NCI-H345 treated with DMSO at 0.1 percent for 48 hours (cell line): ENCODE results near the gene SIPA1L3.

Experiments used
- DNase-seq: peaks from one replicate; lab custom pipeline; 2025; ENCODE audit not compliant: unreplicated experiment; lab: John Stamatoyannopoulos, UW

SIPA1L3 gene

DNA sequence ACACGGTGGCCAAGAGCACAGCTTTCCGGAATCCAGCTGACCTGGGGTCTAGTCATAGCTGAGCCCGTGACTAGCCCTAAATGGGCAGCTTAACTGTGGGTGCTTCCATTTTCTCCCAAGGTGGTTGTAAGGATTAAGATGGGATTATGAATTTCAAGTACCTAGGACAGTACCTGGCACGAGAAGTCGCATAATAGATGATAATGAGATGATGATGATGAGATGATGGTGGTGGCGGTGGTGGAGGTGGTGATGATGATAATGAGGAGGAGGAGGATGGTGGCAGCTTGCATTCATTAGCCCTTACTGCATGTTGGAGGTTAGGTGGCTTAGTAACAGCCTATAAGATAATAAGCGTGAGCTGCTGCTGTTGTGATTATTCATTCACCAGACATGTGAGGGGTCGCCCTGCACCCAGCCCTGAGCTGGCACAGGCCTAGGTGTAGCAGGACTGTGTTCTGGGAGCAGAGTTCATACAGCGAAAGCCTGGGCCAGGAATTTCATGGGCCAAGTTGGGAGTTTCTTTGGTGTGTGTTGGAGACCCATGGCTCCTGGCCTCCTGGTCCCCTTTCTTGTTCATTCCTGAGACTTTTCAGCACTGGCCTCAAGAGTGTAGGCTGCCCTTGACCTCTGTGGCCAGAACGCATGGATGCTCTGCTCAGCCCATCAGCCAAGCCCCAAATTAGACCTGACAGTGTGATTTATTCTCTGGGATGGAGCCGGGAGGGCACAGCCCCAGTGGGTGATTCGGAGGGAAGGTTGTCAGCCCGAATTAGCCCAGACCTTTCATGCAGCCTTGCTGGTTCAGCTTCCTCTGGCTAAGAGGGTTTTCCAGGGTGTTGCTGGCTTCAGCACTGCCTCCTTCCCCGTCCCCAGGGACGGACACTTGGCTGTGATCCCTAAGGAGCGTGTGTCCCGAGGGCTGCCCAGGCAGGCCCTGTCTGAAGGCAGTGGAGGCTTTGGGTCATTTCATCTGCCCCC, 128.8 kb downstream of the SIPA1L3 start:
- DNase-seq: no peak

DNA sequence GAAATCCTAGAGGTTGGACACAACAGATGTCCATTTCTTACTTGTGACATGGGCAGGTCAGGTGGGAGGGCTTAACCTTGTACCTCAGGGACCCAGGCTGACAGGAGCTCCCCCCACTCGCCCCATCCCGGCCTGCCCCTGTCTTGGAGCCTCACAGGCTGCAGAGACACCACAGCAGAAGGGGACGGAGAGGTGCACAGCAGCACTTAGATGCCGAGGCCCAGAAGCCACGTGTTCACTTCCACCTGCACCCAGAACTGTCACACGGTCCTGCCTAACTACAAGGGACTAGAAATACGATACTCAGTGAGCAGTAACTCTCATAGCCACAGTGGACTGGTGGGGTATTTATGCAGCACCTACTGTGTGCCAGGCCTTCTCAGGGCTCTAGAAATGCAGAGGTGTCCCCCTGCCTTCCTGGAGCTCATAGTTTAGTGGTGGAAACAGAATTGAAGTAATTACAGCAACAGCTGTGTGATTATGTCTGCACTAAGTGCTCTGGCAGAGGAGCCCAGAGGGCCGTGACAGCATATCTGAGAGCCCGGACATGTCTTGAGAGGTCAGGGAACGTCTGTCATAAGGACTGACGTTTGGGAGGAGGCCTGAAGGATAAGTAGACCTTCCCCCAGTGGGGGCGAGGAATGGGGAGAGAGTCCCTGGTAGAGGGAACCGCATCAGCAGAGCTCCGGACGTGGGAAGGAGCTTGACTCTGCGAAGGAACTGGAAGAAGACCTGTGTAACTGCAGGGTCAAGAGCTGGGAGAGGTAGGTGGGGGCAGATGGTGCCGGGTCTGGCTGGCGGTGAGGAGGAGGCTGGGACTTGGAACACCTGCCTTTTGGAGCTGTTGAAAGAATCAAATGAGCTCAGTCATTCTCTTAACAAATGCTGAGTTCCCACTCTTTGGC, 130.0 kb downstream of the SIPA1L3 start:
- DNase-seq: no peak

GRCh38 chr19:38039966-38040365, 133.0 kb downstream of the SIPA1L3 start:
- DNase-seq: no peak

DNA sequence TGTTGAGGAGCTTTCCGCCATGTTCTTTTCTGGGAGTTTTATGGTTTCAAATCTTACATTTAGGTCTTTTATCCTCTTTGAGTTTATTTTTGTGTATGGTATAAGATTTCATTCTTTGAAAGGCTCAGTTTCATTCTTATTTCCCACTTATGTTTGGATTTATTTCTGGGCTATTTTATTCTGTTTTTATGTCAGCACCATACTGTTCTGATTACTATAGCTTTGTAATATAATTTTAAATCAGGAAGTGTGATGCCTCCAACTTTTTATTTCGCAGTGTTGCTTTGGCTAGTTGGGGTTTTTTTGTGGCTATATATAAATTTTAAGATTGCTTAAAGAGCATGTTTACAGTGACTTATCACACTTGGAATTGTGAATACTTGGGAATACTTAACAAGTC, 135.1 kb downstream of the SIPA1L3 start:
- DNase-seq: no peak

DNA sequence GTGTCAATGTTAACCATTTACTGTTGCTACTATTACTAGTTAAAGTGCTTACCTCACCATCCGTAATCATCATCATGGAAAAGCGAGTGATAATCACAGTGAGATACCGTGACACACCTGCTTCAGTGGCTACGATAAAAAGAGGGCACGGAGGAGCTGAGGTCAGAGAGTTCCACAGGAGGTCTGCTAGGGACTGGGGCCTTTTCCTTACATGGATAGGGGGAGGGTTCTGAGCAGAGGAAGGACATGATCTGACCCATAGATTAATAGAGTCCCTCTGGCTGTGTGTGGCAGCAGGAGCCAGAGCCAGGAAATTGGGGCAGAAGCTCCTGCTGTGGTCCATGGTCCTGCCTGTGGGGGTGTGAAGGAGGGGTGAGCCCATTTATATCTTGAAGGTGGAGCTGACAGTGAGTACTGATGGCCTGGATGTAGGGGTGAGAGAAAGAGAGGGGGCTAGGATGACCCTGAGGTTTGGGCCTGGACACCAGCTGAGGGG, 136.7 kb downstream of the SIPA1L3 start:
- DNase-seq: no peak

GRCh38 chr19:38044267-38045111, 137.5 kb downstream of the SIPA1L3 start:
- DNase-seq: no peak

DNA sequence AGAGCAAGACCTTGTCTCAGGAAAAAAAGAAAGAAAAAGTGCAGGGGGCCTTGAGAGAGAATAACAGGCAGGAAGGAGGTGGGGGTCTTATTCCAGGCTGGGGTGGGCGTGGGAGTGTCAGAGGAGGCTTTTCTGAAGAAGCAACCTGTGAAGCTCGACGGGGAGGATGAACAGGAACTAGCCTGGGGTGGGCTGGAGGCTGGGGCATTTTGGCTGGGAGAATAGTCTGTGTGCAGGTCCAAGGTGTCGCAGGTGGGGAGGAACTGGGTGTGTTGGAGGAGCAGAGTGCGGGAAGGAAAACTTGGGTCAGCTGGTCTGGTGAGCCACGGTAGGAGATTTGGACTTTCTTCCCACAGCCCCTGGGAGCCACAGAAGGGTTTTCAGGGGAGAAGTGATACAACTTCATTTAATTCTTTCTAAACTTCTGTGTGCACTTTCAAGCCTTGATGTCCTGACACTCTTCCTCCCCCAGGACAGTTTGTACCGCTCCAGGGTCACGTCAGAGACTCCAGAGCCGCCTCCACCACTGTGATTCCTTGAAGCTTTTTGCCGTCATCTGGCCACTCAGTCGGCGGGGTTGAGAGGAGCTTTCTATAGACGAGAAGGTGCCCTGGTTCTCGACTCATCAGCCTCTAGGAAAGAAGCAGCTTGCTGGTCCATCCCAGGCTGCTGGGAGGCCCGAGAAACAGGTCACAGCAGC, 138.7 kb downstream of the SIPA1L3 start:
- no peak for DNase-seq

DNA sequence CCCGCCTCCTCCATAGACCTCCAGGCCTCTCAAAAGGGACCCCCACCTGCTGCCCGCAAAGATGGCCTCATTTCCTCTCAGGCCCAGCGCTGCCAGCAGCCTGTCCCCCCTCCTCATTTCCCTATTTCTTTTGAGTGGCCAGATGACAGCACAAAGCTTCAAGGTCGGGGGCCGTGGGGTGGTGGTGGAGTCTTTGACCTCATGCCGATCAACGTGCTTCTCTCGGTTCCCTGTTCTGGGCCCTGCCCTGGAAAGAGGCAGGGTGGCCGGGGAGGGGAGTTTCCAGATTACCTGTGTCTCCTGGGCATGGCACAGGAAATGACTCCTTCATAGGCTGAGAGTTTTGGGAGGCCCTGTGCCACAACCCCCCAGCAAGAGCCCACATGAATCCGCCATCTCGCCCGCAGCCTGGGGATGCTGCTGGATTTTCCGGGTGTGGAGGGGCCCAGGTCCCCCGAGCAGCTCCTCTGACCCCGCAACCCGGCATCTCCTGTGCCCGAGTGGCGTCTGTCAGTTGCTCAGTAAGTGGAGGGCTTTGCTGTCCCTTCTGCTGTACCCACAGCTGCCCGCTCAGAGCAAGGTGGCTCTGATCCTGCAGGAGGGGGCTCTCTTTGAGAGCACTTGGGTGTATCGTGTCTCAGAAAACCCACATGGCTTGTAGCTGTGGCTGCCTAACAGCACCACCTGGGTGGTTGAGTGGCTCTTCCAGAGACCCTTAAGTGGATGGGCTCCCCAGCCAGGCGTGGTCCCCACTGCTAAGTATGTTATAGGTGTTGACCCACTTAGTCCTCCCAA, 139.4 kb downstream of the SIPA1L3 start:
- no peak for DNase-seq

- no peak for DNase-seq
These were observed 140.0 kb downstream of the SIPA1L3 start for GRCh38 chr19:38047049-38047438.

DNA sequence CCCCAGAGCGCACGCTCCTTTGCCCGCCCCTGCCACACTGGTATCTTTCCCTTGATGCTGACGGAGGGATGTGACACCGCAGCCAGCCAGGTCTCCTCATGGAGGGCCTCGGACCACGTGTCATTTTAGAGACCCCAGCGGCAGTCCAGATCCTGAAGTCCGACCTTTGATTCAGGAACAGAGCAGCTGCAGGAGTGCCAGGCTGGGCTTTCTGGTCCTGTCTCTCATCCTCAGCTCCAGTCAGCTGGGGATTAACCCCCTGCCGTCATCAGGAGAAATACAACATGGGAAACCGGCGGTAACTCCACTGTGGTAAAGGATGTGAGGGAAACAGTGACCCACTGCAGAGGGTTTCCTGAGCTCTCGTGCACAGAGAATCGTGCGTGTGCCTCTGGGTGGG, 140.6 kb downstream of the SIPA1L3 start:
- DNase-seq: no peak

DNA sequence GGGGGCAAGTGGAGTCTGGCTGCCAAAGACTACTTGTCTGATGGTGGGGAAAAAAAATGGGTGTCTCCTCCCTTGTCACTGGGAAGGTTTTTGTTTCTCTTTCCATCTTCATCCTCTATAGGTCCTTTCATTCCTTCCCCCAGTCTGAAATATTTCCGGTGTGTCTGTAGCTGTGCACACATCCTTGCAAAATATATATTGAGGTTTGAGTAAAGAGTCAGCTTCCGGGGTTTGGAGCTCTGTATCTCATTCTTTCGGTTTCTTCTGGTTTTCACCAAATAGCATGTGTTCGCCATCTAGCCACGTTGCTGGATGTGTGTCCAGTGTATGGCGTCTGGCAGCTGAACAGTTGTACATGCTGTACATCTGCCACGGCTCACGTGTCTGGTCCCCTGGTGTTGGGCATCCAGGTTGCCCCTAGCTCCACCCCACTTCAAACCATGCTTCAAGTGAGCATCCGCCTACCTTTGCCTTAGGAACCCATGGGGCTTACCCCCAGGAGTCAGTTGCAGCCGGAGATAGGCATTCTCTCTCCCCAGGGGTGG, 142.2 kb downstream of the SIPA1L3 start:
- no peak for DNase-seq

DNA sequence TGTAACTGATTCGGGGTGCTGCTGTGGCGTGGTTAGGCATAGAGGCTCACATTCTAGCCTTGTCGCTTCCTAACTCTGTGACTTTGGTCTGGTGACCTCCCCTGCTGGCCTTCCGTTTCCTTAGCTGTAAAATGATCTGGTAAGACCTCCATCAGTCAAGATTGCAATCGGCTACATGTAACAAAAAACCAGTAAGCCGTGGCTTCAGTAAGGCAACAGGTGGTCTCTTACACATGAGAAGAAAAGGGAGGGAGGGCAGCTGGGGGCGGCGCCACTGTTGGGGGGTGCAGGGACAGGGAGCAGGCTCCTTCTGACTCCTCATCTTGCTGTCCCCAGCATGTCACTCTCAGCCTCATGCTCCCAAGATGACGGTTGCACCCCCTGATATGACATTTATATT, 148.0 kb downstream of the SIPA1L3 start:
- no peak for DNase-seq

DNA sequence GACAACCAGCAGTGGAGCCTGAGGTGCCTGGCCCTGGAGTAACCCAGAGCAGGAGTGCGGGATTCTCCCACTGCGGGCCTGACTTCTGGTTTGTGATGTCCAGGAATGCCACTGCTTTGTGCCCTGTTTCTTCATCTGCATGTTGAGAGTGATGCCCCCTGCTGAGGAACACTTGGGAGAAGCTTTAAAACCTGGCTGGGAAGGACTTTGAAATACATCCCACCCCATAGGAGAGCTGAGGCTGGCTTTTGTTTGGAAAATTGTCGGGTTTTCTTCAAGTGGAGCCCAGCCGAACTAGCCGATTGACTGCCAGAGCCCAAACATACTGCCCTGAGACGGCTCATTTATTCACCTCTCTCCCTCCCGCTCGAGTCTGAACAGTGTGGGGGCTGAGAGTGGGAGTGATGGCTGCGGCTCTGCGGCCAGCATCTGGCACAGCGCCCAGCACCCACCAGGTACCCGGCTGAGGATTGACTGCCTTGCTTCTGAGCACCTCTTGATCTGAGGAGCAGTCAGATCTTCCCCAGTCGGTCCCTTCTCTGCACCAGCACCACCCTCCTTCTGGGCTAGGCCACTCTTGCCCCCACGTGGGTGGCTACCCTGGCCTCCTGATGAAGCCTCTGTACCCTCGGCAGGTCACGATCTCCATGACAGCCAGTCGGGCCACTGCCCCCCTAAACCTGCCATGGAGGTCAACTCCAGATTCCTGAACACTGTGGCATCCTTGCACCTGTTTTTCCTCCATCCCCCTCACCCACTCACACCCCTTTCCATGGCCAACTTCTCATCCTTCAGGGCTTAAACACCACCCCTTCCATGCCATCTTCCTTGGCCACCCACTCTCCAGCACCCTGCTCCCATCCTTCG, 148.9 kb downstream of the SIPA1L3 start:
- DNase-seq: peak; percentile 94

DNA sequence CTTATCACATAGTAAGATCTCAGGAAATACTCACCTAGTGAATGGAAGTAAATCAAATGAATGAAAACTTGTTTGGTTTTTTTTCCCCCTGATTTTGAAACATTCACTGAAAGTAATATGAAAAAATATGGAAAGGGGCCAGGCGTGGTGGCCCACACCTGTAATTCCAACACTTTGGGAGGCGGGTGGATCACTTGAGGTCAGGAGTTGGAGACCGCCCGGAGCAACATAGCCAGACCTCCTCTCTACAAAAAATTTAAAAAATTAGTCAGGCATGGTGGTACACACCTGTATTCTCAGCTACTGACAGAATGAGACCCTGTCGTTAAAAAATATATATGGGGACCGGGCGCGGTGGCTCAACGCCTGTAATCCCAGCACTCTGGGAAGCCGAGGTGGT, 149.6 kb downstream of the SIPA1L3 start:
- no peak for DNase-seq

- peak; percentile 99 for DNase-seq
These were observed 151.1 kb downstream of the SIPA1L3 start for GRCh38 chr19:38057959-38058690.

- DNase-seq: no peak
These were observed 152.9 kb downstream of the SIPA1L3 start for GRCh38 chr19:38059897-38060296.

DNA sequence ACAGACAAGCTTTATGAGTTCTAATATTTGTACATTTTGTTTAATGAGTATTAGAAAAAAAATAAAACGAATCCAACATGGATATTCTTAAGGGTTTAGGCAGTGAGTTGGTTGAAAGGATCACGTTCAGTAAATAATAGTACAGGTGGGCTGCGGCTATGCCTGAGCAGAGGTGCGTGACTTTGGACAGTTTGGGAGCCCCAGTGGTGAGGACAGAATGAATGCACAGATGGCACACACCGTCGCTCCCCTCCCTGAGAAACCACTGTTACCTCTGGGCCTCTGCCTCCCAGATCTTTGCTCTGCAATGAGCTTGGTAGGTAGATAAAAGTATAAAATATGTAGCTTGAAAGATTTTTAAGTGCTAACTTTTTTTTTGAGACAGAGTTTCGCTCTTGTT, 153.3 kb downstream of the SIPA1L3 start:
- no peak for DNase-seq
